Measurements from ENCODE around the gene KANK2. TPM values are rescaled to one million over a fixed set of nuclear protein-coding genes. Genes with fewer than 3 reads are reported as not detected.

The KANK2 gene
- total and polyA plus RNA-seq, 2 of the 13 experiments (the other 11 are each of a cell fraction or from before 2014, with no cell fraction given), result 5.7 to 12.9 TPM

GRCh38 chr19:11236324-11237301, 39.3 kb upstream of the KANK2 start (continued):
- TF ChIP-seq, protein P1, sequence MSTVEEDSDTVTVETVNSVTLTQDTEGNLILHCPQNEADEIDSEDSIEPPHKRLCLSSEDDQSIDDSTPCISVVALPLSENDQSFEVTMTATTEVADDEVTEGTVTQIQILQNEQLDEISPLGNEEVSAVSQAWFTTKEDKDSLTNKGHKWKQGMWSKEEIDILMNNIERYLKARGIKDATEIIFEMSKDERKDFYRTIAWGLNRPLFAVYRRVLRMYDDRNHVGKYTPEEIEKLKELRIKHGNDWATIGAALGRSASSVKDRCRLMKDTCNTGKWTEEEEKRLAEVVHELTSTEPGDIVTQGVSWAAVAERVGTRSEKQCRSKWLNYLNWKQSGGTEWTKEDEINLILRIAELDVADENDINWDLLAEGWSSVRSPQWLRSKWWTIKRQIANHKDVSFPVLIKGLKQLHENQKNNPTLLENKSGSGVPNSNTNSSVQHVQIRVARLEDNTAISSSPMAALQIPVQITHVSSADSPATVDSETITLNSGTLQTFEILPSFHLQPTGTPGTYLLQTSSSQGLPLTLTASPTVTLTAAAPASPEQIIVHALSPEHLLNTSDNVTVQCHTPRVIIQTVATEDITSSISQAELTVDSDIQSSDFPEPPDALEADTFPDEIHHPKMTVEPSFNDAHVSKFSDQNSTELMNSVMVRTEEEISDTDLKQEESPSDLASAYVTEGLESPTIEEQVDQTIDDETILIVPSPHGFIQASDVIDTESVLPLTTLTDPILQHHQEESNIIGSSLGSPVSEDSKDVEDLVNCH (CRISPR knock-in tag; IDR thresholded peaks at IDR 0.05), result no peak
- no peak for TF ChIP-seq ZKSCAN1 (IDR thresholded peaks at IDR 0.05; ENCODE audit: low read length)
- TF ChIP-seq ZNF503 (CRISPR knock-in tag; IDR thresholded peaks at IDR 0.05), result 0 out of 2 replicates have a peak, but pooled peaks have one; percentile 62
- TF ChIP-seq ZNF335 (CRISPR knock-in tag; IDR thresholded peaks at IDR 0.05), result no peak
- TF ChIP-seq ZNF770 (CRISPR knock-in tag; IDR thresholded peaks at IDR 0.05), result no peak
- peak; percentile 77; the same call in 1 of the 2 replicates for TF ChIP-seq HOXA3 (CRISPR knock-in tag; IDR thresholded peaks at IDR 0.05)
- peak; percentile 49; the same call in 1 of the 2 replicates for TF ChIP-seq SSRP1 (CRISPR knock-in tag; IDR thresholded peaks at IDR 0.05)
- no peak for TF ChIP-seq XBP1 (CRISPR knock-in tag; IDR thresholded peaks at IDR 0.05)
- no peak; the same call in 1 of the 2 replicates for TF ChIP-seq ZNF891 (CRISPR knock-in tag; IDR thresholded peaks at IDR 0.05)
- 0 out of 2 replicates have a peak, but pooled peaks have one; percentile 45 for TF ChIP-seq KLF9 (CRISPR knock-in tag; IDR thresholded peaks at IDR 0.05; ENCODE audit: low read depth)
- no peak; the same call in 1 of the 2 replicates for TF ChIP-seq ZBTB33 (CRISPR knock-in tag; IDR thresholded peaks at IDR 0.05)
- peak; percentile 82 for TF ChIP-seq ZNF709 (CRISPR knock-in tag; IDR thresholded peaks at IDR 0.05)
- TF ChIP-seq ZNF382 (CRISPR knock-in tag; IDR thresholded peaks at IDR 0.05; ENCODE audit: borderline replicate concordance), result no peak
- peak; percentile 81 for TF ChIP-seq CBX1 (IDR thresholded peaks at IDR 0.05; ENCODE audit: low read depth)
- peak; percentile 27; the same call in 1 of the 2 replicates for TF ChIP-seq TAF1 (CRISPR knock-in tag; IDR thresholded peaks at IDR 0.05)
- TF ChIP-seq ZSCAN31 (CRISPR knock-in tag; IDR thresholded peaks at IDR 0.05; ENCODE audit: low read depth), result no peak
- TF ChIP-seq FOSL1 (CRISPR knock-in tag; IDR thresholded peaks at IDR 0.05; ENCODE audit: borderline replicate concordance), result peak; percentile 21; the same call in 1 of the 2 replicates
- TF ChIP-seq, protein P2, sequence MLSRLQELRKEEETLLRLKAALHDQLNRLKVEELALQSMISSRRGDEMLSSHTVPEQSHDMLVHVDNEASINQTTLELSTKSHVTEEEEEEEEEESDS (CRISPR knock-in tag; IDR thresholded peaks at IDR 0.05; ENCODE audit: borderline replicate concordance), result no peak; the same call in 1 of the 2 replicates

All from HepG2 (cell line).